Neuronal stem cell (in vitro differentiated cells): ENCODE measurements around the gene SCRG1.

Source experiments
- DNase-seq: peaks from one replicate; pipeline ENCODE4 v3.0.0-alpha.2; 2013; ENCODE audit warnings: low spot score
- H2AFZ ChIP-seq: one replicate; pipeline ENCODE4 v1.6.1; 2013; ENCODE audit warnings: mild to moderate bottlenecking, low read length, inconsistent platforms
- H2AK5ac ChIP-seq: 2 replicates; pipeline ENCODE4 v1.6.1; 2013; ENCODE audit warnings: low read depth, mild to moderate bottlenecking, inconsistent platforms, low read length, moderate library complexity, mixed read lengths
- H2BK120ac ChIP-seq: 2 replicates; pipeline ENCODE4 v1.6.1; 2013; ENCODE audit warnings: low read depth, mild to moderate bottlenecking, inconsistent platforms, low read length, moderate library complexity, mixed read lengths
- H2BK12ac ChIP-seq: one replicate; pipeline ENCODE4 v1.6.1; 2013; ENCODE audit warnings: low read length, inconsistent platforms
- H2BK15ac ChIP-seq: 2 replicates; pipeline ENCODE4 v1.6.1; 2013; ENCODE audit warnings: mild to moderate bottlenecking, low read length, inconsistent platforms, mixed read lengths
- H2BK5ac ChIP-seq: one replicate; pipeline ENCODE4 v1.6.1; 2013; ENCODE audit warnings: inconsistent platforms, mild to moderate bottlenecking, low read length, moderate library complexity
- H3K14ac ChIP-seq: one replicate; pipeline ENCODE4 v1.6.1; 2013; ENCODE audit warnings: low read length, inconsistent platforms
- H3K18ac ChIP-seq: 2 replicates; pipeline ENCODE4 v1.6.1; 2013; ENCODE audit warnings: low read length, inconsistent platforms
- H3K23ac ChIP-seq: 2 replicates; pipeline ENCODE4 v1.6.1; 2013; ENCODE audit warnings: low read depth, mild to moderate bottlenecking, mixed read lengths, low read length, inconsistent platforms; ENCODE audit not compliant: poor library complexity
- H3K27ac ChIP-seq: replicated peaks from 3 replicates; pipeline ENCODE4 v1.5.1; 2013; ENCODE audit warnings: low read length, inconsistent platforms
- H3K27me3 ChIP-seq, 3 experiments: 2 replicates each; pipeline ENCODE4 v1.6.1; 2013; ENCODE audit warnings: low read length in 3 of 3, mild to moderate bottlenecking in 2 of 3, inconsistent platforms in 1 of 3, low read depth in 1 of 3, mixed read lengths in 1 of 3, moderate library complexity in 1 of 3; ENCODE audit not compliant: control insufficient read depth in 3 of 3, insufficient read depth in 3 of 3
- H3K36me3 ChIP-seq, 2 donors: replicated peaks in 1 of 2; 2 replicates each; pipeline ENCODE4 v1.6.1; 2013; ENCODE audit warnings: low read length in 2 of 2; ENCODE audit not compliant: control insufficient read depth in 2 of 2, insufficient read depth in 2 of 2
- H3K4ac ChIP-seq: 2 replicates; pipeline ENCODE4 v1.6.1; 2013; ENCODE audit warnings: inconsistent platforms, mild to moderate bottlenecking, low read length, moderate library complexity
- H3K4me1 ChIP-seq, 2 donors: 1 replicate in 1 of 2; 2 replicates in 1 of 2; pipeline ENCODE4 v1.6.1; 2013; ENCODE audit warnings: low read length in 2 of 2, low read depth in 1 of 2; ENCODE audit not compliant: control insufficient read depth in 2 of 2, insufficient read depth in 1 of 2
- H3K4me2 ChIP-seq: one replicate; pipeline ENCODE4 v1.6.1; 2013; ENCODE audit warnings: mild to moderate bottlenecking, low read length, inconsistent platforms; ENCODE audit not compliant: insufficient read depth, poor library complexity, severe bottlenecking
- H3K4me3 ChIP-seq, 2 donors: 2 replicates each; pipeline ENCODE4 v1.5.1; 2013; ENCODE audit warnings: low read length in 2 of 2, mild to moderate bottlenecking in 2 of 2, inconsistent platforms in 1 of 2, moderate library complexity in 1 of 2
- H3K79me1 ChIP-seq: one replicate; pipeline ENCODE4 v1.6.1; 2013; ENCODE audit warnings: low read depth, mild to moderate bottlenecking, inconsistent platforms, low read length, moderate library complexity
- H3K9ac ChIP-seq: one replicate; pipeline ENCODE4 v1.6.1; 2013; ENCODE audit warnings: mild to moderate bottlenecking, low read depth, low read length, inconsistent platforms; ENCODE audit not compliant: poor library complexity
- H3K9me3 ChIP-seq, 2 donors: replicated peaks in 1 of 2; 2 replicates each; pipeline versions ENCODE3 to v1.6.1; 2013; ENCODE audit warnings: low read length in 2 of 2, mild to moderate bottlenecking in 2 of 2, inconsistent platforms in 1 of 2, low read depth in 1 of 2, mixed read lengths in 1 of 2, moderate library complexity in 1 of 2; ENCODE audit not compliant: control insufficient read depth in 2 of 2, insufficient read depth in 1 of 2
- H4K8ac ChIP-seq: one replicate; pipeline ENCODE4 v1.6.1; 2013; ENCODE audit warnings: low read depth, mild to moderate bottlenecking, inconsistent platforms, low read length, moderate library complexity
- H4K91ac ChIP-seq: one replicate; pipeline ENCODE4 v1.6.1; 2013; ENCODE audit warnings: low read length, low read depth, mild to moderate bottlenecking, inconsistent platforms; ENCODE audit not compliant: poor library complexity
- WGBS, 2 donors: extraction: QIAGEN DNeasy Blood & Tissue Kit; methylation state at CpG; one replicate each; pipeline ENCODE4 v1.1.7; 2013; ENCODE audit warnings: missing lambda C conversion rate in 2 of 2, mixed read lengths in 1 of 2; ENCODE audit not compliant: insufficient read length in 2 of 2, insufficient replicate concordance in 1 of 2; ENCODE audit errors: extremely low coverage in 2 of 2; 5-methylcytosine and 5-hydroxymethylcytosine counted together

SCRG1 gene

GRCh38 chr4:173424899-173425805 lies 26.2 kb upstream of the SCRG1 start:
- no peak overlapping the region for H2BK12ac ChIP-seq
- no peaks in the 10 kb centered on the region for H3K79me1 ChIP-seq
- no peak overlapping the region for H4K91ac ChIP-seq
- H3K4ac ChIP-seq: no peak overlapping the region
- H3K9ac ChIP-seq: no peak overlapping the region
- no peak for DNase-seq
- H3K18ac ChIP-seq: no peak overlapping the region
- H3K27ac ChIP-seq: no peak overlapping the region
- H2BK120ac ChIP-seq: no peak overlapping the region
- H3K4me2 ChIP-seq: no peak overlapping the region
- H3K36me3 ChIP-seq: no peaks in the 10 kb centered on the region
- H2AK5ac ChIP-seq: no peak overlapping the region
- H2BK15ac ChIP-seq: no peak overlapping the region
- H2BK5ac ChIP-seq: no peak overlapping the region
- H3K4me1 ChIP-seq: no peaks in the 10 kb centered on the region
- H4K8ac ChIP-seq: no peak overlapping the region
- no peak overlapping the region for H2AFZ ChIP-seq
- H3K9me3 ChIP-seq: no peaks in the 10 kb centered on the region
- H3K4me3 ChIP-seq: no peak overlapping the region
- H3K14ac ChIP-seq: no peak overlapping the region
- WGBS, 2 donors: no CpG with 5 or more reads among the region's 2 CpGs
- no peaks in the 10 kb centered on the region for H3K27me3 ChIP-seq
- no peak overlapping the region for H3K23ac ChIP-seq

DNA sequence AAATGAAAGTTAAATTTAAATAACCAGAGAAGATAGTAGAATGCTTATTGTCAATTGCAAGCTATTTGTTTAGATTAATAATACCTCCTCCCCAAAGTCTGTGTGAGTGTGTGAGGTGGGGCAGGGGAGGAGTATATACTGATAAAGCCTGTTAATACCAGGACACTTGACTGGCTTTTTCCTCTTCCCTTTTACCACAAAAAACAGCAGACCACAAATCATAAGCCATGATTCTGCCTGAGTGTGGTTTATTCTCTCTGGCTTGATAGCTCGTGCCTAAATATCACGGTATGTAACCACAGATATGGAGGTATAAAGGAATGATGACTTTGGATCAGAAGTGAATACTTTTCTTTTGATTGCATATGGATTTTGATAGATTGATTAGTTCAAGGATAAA lies 21.9 kb upstream of the SCRG1 start:
- H4K91ac ChIP-seq: no peak overlapping the region
- no peak overlapping the region for H4K8ac ChIP-seq
- no peak overlapping the region for H3K23ac ChIP-seq
- no peak overlapping the region for H3K9ac ChIP-seq
- H3K36me3 ChIP-seq: no peaks in the 10 kb centered on the region
- no peak overlapping the region for H3K27ac ChIP-seq
- H3K79me1 ChIP-seq: no peaks in the 10 kb centered on the region
- no peak overlapping the region for H3K14ac ChIP-seq
- no CpG with 5 or more reads among the region's 2 CpGs for WGBS, 2 donors
- no peaks in the 10 kb centered on the region for H3K27me3 ChIP-seq
- no peak overlapping the region for H2BK12ac ChIP-seq
- no peak overlapping the region for H3K18ac ChIP-seq
- no peak overlapping the region for H3K4me2 ChIP-seq
- H3K4me1 ChIP-seq: no peaks in the 10 kb centered on the region
- H3K4ac ChIP-seq: no peak overlapping the region
- H2BK15ac ChIP-seq: no peak overlapping the region
- H3K4me3 ChIP-seq: no peak overlapping the region
- no peak overlapping the region for H2BK5ac ChIP-seq
- no peak overlapping the region for H2AK5ac ChIP-seq
- no peaks in the 10 kb centered on the region for H3K9me3 ChIP-seq
- H2BK120ac ChIP-seq: no peak overlapping the region
- no peak overlapping the region for H2AFZ ChIP-seq
- DNase-seq: no peak

DNA sequence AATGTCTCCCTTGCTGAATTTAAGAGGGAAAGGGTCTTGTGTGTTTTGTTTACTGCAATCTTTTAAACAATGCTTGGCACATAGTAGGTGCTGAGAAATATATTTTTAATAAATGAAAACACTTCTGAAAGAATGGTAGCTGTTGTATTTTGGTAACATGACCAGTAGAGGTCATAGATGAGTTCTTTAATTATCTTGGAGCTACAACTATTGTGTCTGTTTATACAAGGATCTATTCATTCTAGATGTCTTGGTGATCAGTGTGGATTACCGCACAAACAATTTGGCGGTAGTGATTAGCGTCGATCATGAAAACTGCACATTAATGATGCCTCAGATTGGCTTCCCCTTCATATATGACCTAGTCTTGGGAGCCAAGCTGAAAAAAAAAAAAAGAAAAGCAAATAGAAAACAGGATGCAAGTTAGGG lies 21.4 kb upstream of the SCRG1 start:
- Histone ChIP-seq H3K9me3 (no peaks in the 10 kb centered on the region), H3K14ac (no peak overlapping the region), H3K79me1 (no peaks in the 10 kb centered on the region), H4K91ac (no peak overlapping the region), H4K8ac (no peak overlapping the region), H2BK120ac (no peak overlapping the region), H3K27ac (no peak overlapping the region), H3K4me3 (no peak overlapping the region), H2AK5ac (no peak overlapping the region), H3K18ac (no peak overlapping the region), H3K4me1 (no peaks in the 10 kb centered on the region), H2BK12ac (no peak overlapping the region), H3K4ac (no peak overlapping the region), H3K23ac (no peak overlapping the region), H2BK15ac (no peak overlapping the region), H3K27me3 (no peaks in the 10 kb centered on the region), H3K9ac (no peak overlapping the region), H2BK5ac (no peak overlapping the region), H3K36me3 (no peaks in the 10 kb centered on the region), H2AFZ (no peak overlapping the region), H3K4me2 (no peak overlapping the region)
- no peak for DNase-seq
- no CpG with 5 or more reads among the region's 4 CpGs for WGBS, 2 donors

- no peak overlapping the region for H3K14ac ChIP-seq
- H2BK12ac ChIP-seq: no peak overlapping the region
- H4K8ac ChIP-seq: no peak overlapping the region
- H2BK5ac ChIP-seq: no peak overlapping the region
- H2AFZ ChIP-seq: no peak overlapping the region
- no peak overlapping the region for H3K4me2 ChIP-seq
- H3K23ac ChIP-seq: no peak overlapping the region
- no CpG with 5 or more reads among the region's 3 CpGs for WGBS, 2 donors
- no peak overlapping the region for H3K4me3 ChIP-seq
- H3K4ac ChIP-seq: no peak overlapping the region
- H3K27me3 ChIP-seq: no peaks in the 10 kb centered on the region
- no peak overlapping the region for H2BK120ac ChIP-seq
- no peak for DNase-seq
- no peak overlapping the region for H3K27ac ChIP-seq
- H3K9me3 ChIP-seq: no peaks in the 10 kb centered on the region
- H3K36me3 ChIP-seq: no peaks in the 10 kb centered on the region
- H3K79me1 ChIP-seq: no peaks in the 10 kb centered on the region
- H2AK5ac ChIP-seq: no peak overlapping the region
- H3K18ac ChIP-seq: no peak overlapping the region
- no peaks in the 10 kb centered on the region for H3K4me1 ChIP-seq
- no peak overlapping the region for H3K9ac ChIP-seq
- no peak overlapping the region for H2BK15ac ChIP-seq
- no peak overlapping the region for H4K91ac ChIP-seq
Measured at GRCh38 chr4:173418639-173419038, 19.7 kb upstream of the SCRG1 start.
